Activated T-cell treated with anti-CD3 and anti-CD28 coated beads for 48 hours (primary cell): Measurements from ENCODE around the gene RAF1.
A peak's percentile ranks its signal among the peaks of the same experiment; 100 is the strongest.
"Not testable (repeated sequence)": the region's sequence is repeated elsewhere in the genome, so short reads cannot be mapped to it uniquely, and the experiment has no call there.

Source experiments
- DNase-seq: peaks from one replicate; pipeline ENCODE4 v3.0.0-alpha.2; 2020; ENCODE audit warnings: low read depth

RAF1 gene

GRCh38 chr3:12557473-12558100 is 106.3 kb downstream of the RAF1 start:
- DNase-seq: no peak

- peak; percentile 85 for DNase-seq
Measured at GRCh38 chr3:12556690-12557472, 107.0 kb downstream of the RAF1 start, which contains the start of gene MKRN2. TSS of gene MKRN2 (plus strand) at chr3:12557087. CDS start at chr3:12557151, 64 bp downstream.

- DNase-seq: no peak
Measured at GRCh38 chr3:12556314-12556689, 107.6 kb downstream of the RAF1 start.

- DNase-seq: peak; percentile 2
Measured at GRCh38 chr3:12553921-12554391, 110.0 kb downstream of the RAF1 start.

GRCh38 chr3:12549971-12550760 is 113.8 kb downstream of the RAF1 start:
- DNase-seq: no peak

- no peak for DNase-seq
Measured at GRCh38 chr3:12545473-12545791, 118.5 kb downstream of the RAF1 start, which contains the start of gene MKRN2OS. TSS of gene MKRN2OS (minus strand) at chr3:12545499. CDS start at chr3:12545464, 35 bp downstream.

GRCh38 chr3:12544652-12545472 is 119.1 kb downstream of the RAF1 start:
- DNase-seq: no peak

- not testable (repeated sequence) for DNase-seq
Measured at GRCh38 chr3:12543497-12543896, 120.4 kb downstream of the RAF1 start.

- DNase-seq: no peak
Measured at GRCh38 chr3:12541625-12542024, 122.3 kb downstream of the RAF1 start.

- DNase-seq: no peak
Measured at GRCh38 chr3:12536423-12536822, 127.5 kb downstream of the RAF1 start.
